ENCODE results near the gene OSM.
"Not testable (repeated sequence)": the region's sequence is repeated elsewhere in the genome, so short reads cannot be mapped to it uniquely, and the experiment has no call there.

GRCh38 chr22:30216272-30216671, 50.4 kb downstream of the OSM start:
- TF ChIP-seq POLR2A, CTCF, EP300 (IDR thresholded peaks at IDR 0.05): not testable (repeated sequence)

Data from gastroesophageal sphincter (tissue), 3 donors.